Gastrocnemius medialis (tissue), 4 donors: ENCODE measurements around the gene ATG2A.

ENCODE experiments used
- CTCF ChIP-seq, 5 experiments: fragments of 450-650 bp in 3 of 5; fragments of 200-600 bp in 2 of 5; sonication (generic) in 2 of 5; IDR thresholded peaks in 4 of 5; conservative IDR thresholded peaks in 1 of 5; 1 replicate in 4 of 5; 2 replicates in 1 of 5; pipeline ENCODE4 v1.5.1; 2016 to 2019; ENCODE audit warnings: antibody characterized with exemption in 5 of 5, mild to moderate bottlenecking in 3 of 5, moderate library complexity in 3 of 5
- POLR2A ChIP-seq, 2 donors: fragments of 450-650 bp; IDR thresholded peaks; one replicate each; pipeline ENCODE4 v1.6.1; 2017; ENCODE audit warnings: antibody characterized with exemption in 2 of 2, mild to moderate bottlenecking in 2 of 2, moderate library complexity in 2 of 2

GRCh38 chr11:64916775-64917662 lies at the start of gene ATG2A:
- TF ChIP-seq CTCF (IDR thresholded peaks at IDR 0.05 in 4 of 5, conservative IDR thresholded peaks at IDR 0.05 in 1 of 5) (no peak), POLR2A (IDR thresholded peaks at IDR 0.05) (peak; percentile 87 to 88)
